Ovary (tissue), 9 donors: ENCODE data around the gene RTCA. TPM values are rescaled to one million over a fixed set of nuclear protein-coding genes. Genes with fewer than 3 reads are reported as not detected.

Experiments
- DNase-seq, 5 donors: peaks; one replicate each; pipeline ENCODE4 v3.0.0-alpha.2; 2019 to 2020
- H3K27ac ChIP-seq, 2 donors: fragments of 200-600 bp; one replicate each; pipeline versions ENCODE4 v1.5.1 to v1.8.0; 2019 to 2022
- H3K27me3 ChIP-seq: fragments of 200-600 bp; one replicate; pipeline ENCODE4 v1.8.0; 2022
- H3K36me3 ChIP-seq: fragments of 200-600 bp; sonication (generic); one replicate; pipeline ENCODE4 v1.5.1; 2019
- H3K4me1 ChIP-seq: one replicate; pipeline ENCODE4 v1.8.1; 2013; ENCODE audit warnings: mild to moderate bottlenecking, moderate library complexity; ENCODE audit not compliant: insufficient read depth
- H3K4me3 ChIP-seq: fragments of 200-600 bp; sonication (generic); one replicate; pipeline ENCODE4 v1.5.1; 2017
- H3K9me3 ChIP-seq, 2 donors: fragments of 200-600 bp in 1 of 2; sonication (generic) in 1 of 2; one replicate each; pipeline versions ENCODE4 v1.5.1 to v1.8.1; 2013 to 2019; ENCODE audit warnings: mild to moderate bottlenecking in 1 of 2, moderate library complexity in 1 of 2
- EP300 ChIP-seq: sonication (generic); formaldehyde crosslinking; IDR thresholded peaks from one replicate; pipeline ENCODE4 v1.6.1; 2017; ENCODE audit warnings: antibody characterized with exemption
- POLR2A ChIP-seq: fragments of 450-650 bp; IDR thresholded peaks from one replicate; pipeline ENCODE4 v1.6.1; 2017; ENCODE audit warnings: antibody characterized with exemption, mild to moderate bottlenecking, moderate library complexity
- WGBS, 3 donors: extraction: QIAGEN DNeasy Blood & Tissue Kit in 1 of 3; methylation state at CpG; one replicate each; pipeline versions ENCODE4 v1.1.5 to v1.1.7; 2013 to 2017; 5-methylcytosine and 5-hydroxymethylcytosine counted together
- intact Hi-C, 4 donors: fragments of 100-400 bp; cut with DNase I; formaldehyde crosslinking; loops; one replicate each; pipeline versions ENCODE4 v1.11.0 to v1.15.1; 2022 to 2023
- polyA plus RNA-seq, 2 donors: library from polyadenylated mRNA; stranded (reverse); fragments of 200-250 nt in 1 of 2; fragments of 350-450 nt in 1 of 2; fragmentation: Illumina TruSeq in 1 of 2; extraction: RNeasy Lipid Tissue Mini Kit (QIAGEN cat#74804) in 1 of 2; gene quantifications; one replicate each; pipeline ENCODE4 v1.2.3, GENCODE V29; 2013 to 2014
- total RNA-seq, 7 donors: library from RNA; depleted of rRNA in 2 of 7; stranded (reverse); fragments of >200 nt in 2 of 7; fragmentation: NEBNext Ultra II Directional in 3 of 7; extraction: Animal tissue kit (Norgen Biotek cat#: 25700) in 3 of 7; gene quantifications; one replicate each; pipeline versions ENCODE4 v1.1.0 to v1.2.4, GENCODE V29; 2016 to 2023
- TF ChIP-seq, protein P1 (sequence below), 3 donors: fragments of 450-650 bp in 2 of 3; fragments of 200-600 bp in 1 of 3; IDR thresholded peaks; one replicate each; pipeline versions ENCODE4 v1.5.1 to v1.8.0; 2016 to 2022; ENCODE audit warnings: antibody characterized with exemption in 3 of 3, mild to moderate bottlenecking in 1 of 3
- donor health status: DM: no; HTN: no; CAD: no; lungs with moderate emphysema.
- donor health status: DM: no; HTN: no; CAD: no.
- donor health status: Bipolar disorder and iron deficiency.
- donor health status: DM: yes; HTN: yes; CAD: no.
- donor health status: DM: no; HTN: no; CAD: no.
- donor health status: DM: yes; HTN: yes; CAD: no.

The RTCA gene
- total and polyA plus RNA-seq, 9 donors, result 12.9 to 23.6 (median 14.7) TPM

DNA sequence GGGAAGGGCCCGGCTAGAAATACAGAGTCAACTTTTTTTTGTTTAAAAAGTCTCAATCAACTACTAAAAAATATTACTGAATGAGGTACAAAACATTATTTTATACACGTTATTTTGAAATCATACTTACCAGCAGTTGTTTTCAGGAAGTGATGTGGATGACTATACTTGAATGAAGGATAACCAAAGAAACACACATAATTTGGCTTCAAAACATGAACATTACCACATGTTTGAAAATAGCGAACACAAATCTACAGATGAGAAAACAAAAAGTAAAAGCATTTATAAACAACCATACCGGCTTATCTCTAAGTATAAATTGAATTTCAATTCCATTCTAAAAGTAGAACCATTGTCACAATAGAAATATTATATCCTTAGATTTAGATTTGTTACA is 25.4 kb upstream of the RTCA start:
- H3K4me1 ChIP-seq, result peaks cover 3% of the 10 kb centered on the region
- no peak for DNase-seq
- H3K9me3 ChIP-seq, result no peaks in the 10 kb centered on the region
- intact Hi-C loops, result no loop called here
- H3K27me3 ChIP-seq, result no peaks in the 10 kb centered on the region
- TF ChIP-seq, protein P1, sequence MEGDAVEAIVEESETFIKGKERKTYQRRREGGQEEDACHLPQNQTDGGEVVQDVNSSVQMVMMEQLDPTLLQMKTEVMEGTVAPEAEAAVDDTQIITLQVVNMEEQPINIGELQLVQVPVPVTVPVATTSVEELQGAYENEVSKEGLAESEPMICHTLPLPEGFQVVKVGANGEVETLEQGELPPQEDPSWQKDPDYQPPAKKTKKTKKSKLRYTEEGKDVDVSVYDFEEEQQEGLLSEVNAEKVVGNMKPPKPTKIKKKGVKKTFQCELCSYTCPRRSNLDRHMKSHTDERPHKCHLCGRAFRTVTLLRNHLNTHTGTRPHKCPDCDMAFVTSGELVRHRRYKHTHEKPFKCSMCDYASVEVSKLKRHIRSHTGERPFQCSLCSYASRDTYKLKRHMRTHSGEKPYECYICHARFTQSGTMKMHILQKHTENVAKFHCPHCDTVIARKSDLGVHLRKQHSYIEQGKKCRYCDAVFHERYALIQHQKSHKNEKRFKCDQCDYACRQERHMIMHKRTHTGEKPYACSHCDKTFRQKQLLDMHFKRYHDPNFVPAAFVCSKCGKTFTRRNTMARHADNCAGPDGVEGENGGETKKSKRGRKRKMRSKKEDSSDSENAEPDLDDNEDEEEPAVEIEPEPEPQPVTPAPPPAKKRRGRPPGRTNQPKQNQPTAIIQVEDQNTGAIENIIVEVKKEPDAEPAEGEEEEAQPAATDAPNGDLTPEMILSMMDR (IDR thresholded peaks at IDR 0.05), result no peak
- TF ChIP-seq EP300 (no peak), POLR2A (no peak)
- no peak overlapping the region for H3K27ac ChIP-seq
- WGBS, 3 donors, result 28 to 53% (median 36%) methylated on average over 4 of the region's 4 CpGs
- H3K36me3 ChIP-seq, result no peaks in the 10 kb centered on the region
- H3K4me3 ChIP-seq, result no peak overlapping the region

DNA sequence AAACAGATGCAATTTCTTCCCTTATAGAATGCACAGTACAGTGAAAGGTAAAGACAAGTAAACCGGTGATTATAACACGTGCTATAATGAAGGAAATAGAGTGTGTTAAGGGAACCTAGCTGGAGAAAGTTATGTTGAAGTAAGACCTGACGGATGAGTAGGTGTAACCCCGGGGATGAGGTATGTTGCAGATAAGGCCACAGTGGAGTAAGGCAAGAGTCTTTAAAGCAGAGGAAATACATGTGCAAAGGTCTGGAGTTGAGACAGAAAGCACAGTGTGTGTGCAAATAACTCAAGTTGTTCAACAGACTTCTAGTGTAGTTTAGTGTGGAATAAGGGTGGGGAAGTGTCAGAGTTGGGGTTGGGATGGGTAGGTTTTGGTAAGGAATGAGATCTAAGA is 19.3 kb upstream of the RTCA start:
- H3K36me3 ChIP-seq, result no peaks in the 10 kb centered on the region
- no peaks in the 10 kb centered on the region for H3K27me3 ChIP-seq
- intact Hi-C loops, result no loop called here
- H3K27ac ChIP-seq, result no peak overlapping the region
- no peak overlapping the region for H3K4me3 ChIP-seq
- no peaks in the 10 kb centered on the region for H3K9me3 ChIP-seq
- no peak for DNase-seq
- H3K4me1 ChIP-seq, result peaks cover 6% of the 10 kb centered on the region
- TF ChIP-seq EP300 (no peak), POLR2A (no peak)
- TF ChIP-seq, protein P1 (IDR thresholded peaks at IDR 0.05), result no peak
- 72 to 76% (median 73%) methylated on average over 4 of the region's 4 CpGs for WGBS, 3 donors

DNA sequence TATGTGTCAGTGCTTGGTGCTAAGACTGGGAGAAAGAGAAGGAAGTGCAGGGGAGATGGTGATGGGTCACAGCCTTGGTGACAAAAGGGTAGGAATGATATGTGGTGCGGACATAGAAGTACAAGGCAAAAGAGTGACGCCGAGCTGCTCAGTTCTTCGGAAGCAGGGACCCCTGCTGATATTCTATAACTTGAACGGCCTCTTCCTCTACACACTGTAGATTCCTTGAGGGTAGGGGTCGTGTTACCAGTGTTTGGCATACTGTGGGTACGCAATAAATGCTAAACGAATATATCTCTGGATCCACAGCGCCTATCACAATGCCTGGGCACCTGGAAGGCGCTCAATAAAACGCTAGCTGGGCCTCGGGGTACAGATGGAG is 16.9 kb upstream of the RTCA start:
- intact Hi-C loops, result no loop called here
- DNase-seq, result no peak
- 0 to 2% (median 1%) methylated on average over 12 of the region's 12 CpGs for WGBS, 3 donors
- Histone ChIP-seq H3K4me1 (peaks cover 3% of the 10 kb centered on the region), H3K4me3 (peak overlapping the region; percentile 74), H3K36me3 (no peaks in the 10 kb centered on the region), H3K9me3 (no peaks in the 10 kb centered on the region), H3K27ac (peak overlapping the region; percentile 5 to 67), H3K27me3 (no peaks in the 10 kb centered on the region)
- no peak for TF ChIP-seq EP300
- TF ChIP-seq POLR2A, result no peak
- TF ChIP-seq, protein P1 (IDR thresholded peaks at IDR 0.05), result no peak

DNA sequence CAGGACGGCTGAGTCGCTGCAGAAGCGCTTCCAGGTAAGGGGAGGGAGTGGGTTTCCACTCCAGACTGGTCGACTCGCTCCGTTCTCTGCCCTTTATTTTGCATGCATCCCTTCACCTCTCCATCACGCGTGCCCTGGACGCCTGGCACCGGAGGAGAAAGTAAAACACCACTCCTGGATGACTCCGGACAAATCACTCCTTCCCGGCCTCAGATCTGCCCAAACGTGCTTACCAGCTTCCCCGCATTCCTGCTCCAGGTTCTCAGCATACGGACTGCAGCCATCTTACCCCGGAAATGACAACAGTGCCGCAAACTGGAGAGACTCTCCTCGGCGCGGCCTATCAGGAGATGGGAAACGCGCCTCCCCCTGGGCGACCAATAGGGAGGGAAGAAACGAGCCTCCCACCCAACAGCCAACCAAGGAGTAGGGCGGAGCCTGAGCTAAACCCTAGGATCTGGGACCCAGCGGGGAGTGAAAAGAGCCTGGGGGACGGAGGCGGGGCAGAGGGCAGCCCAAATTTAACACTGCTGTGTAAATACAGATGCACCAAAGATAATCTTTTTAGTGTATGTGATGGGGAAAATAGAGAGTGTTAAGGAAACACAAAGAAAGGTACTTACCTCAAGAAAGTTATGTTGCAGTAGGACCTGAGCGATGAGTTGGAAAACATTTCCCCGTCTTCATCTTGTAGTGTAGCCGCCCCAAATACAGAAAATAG is 16.3 kb upstream of the RTCA start, which contains the start of gene DBT:
DBT (minus strand) TSS at position 298 of the 721 bp plus-strand sequence; CDS start at position 284, 14 bp downstream.
- Histone ChIP-seq H3K4me1 (peaks cover 3% of the 10 kb centered on the region), H3K27me3 (no peaks in the 10 kb centered on the region), H3K36me3 (no peaks in the 10 kb centered on the region), H3K9me3 (no peaks in the 10 kb centered on the region), H3K27ac (peak within 1 kb of the TSS; percentile 5 to 67), H3K4me3 (peak within 1 kb of the TSS; percentile 74)
- intact Hi-C loops, result no loop called here
- whole genome bisulfite sequencing, 3 donors, result 0% methylated on average over 31 of the region's 31 CpGs
- no peak for TF ChIP-seq EP300
- peak; percentile 84 for TF ChIP-seq POLR2A
- TF ChIP-seq, protein P1 (IDR thresholded peaks at IDR 0.05), result no peak
- DNase-seq, result peak; percentile 93 to 97 (median 93)
